HepG2 (cell line): ENCODE measurements around the gene CTNNBL1. TPM values are rescaled to one million over a fixed set of nuclear protein-coding genes. Genes with fewer than 3 reads are reported as not detected.
A peak's percentile ranks its signal among the peaks of the same experiment; 100 is the strongest.

Experiments
- CAMTA2 ChIP-seq: sonication (generic); formaldehyde crosslinking; IDR thresholded peaks from 2 replicates; pipeline ENCODE4 v1.4.0; 2020; ENCODE audit warnings: mild to moderate bottlenecking, missing genetic modification reagents, borderline replicate concordance
- ISX ChIP-seq: sonication (generic); formaldehyde crosslinking; conservative IDR thresholded peaks from 2 replicates; pipeline ENCODE4 v1.5.0; 2020; ENCODE audit warnings: missing genetic modification reagents
- KAT8 ChIP-seq: IDR thresholded peaks from 2 replicates; pipeline ENCODE4 v1.6.1; 2016; ENCODE audit warnings: missing genetic modification reagents, missing compliant biosample characterization
- MED1 ChIP-seq: sonication (generic); formaldehyde crosslinking; IDR thresholded peaks from 2 replicates; pipeline ENCODE4 v1.4.0; 2020; ENCODE audit warnings: missing genetic modification reagents
- MXD4 ChIP-seq: IDR thresholded peaks from 2 replicates; pipeline ENCODE4 v1.6.1; 2016; ENCODE audit warnings: mild to moderate bottlenecking, missing biosample characterization, missing genetic modification reagents
- NR2C2 ChIP-seq: sonication (generic); formaldehyde crosslinking; IDR thresholded peaks from 2 replicates; pipeline ENCODE4 v1.4.0; 2020; ENCODE audit warnings: missing genetic modification reagents, mild to moderate bottlenecking, moderate library complexity, borderline replicate concordance
- PAWR ChIP-seq: sonication (generic); formaldehyde crosslinking; IDR thresholded peaks from 2 replicates; pipeline ENCODE4 v1.4.0; 2020; ENCODE audit warnings: missing genetic modification reagents, mild to moderate bottlenecking, borderline replicate concordance
- POLR2A ChIP-seq, 2 experiments: IDR thresholded peaks; 2 replicates each; pipeline ENCODE4 v1.6.1; 2011; ENCODE audit warnings: low read depth in 2 of 2, low read length in 2 of 2, mild to moderate bottlenecking in 1 of 2, moderate library complexity in 1 of 2; ENCODE audit not compliant: insufficient read depth in 1 of 2
- POLR2AphosphoS5 ChIP-seq: IDR thresholded peaks from 2 replicates; pipeline ENCODE4 v1.6.1; 2012; ENCODE audit warnings: low read depth, low read length
- RAD21 ChIP-seq: fragments of 450-650 bp; formaldehyde crosslinking; IDR thresholded peaks from 2 replicates; pipeline ENCODE4 v1.5.0; 2020; ENCODE audit warnings: mild to moderate bottlenecking
- RNF2 ChIP-seq: fragments of 450-650 bp; conservative IDR thresholded peaks from 2 replicates; pipeline ENCODE4 v1.6.1; 2016; ENCODE audit warnings: low read depth
- RORA ChIP-seq: sonication (generic); formaldehyde crosslinking; IDR thresholded peaks from 2 replicates; pipeline ENCODE4 v1.5.0; 2020; ENCODE audit warnings: mild to moderate bottlenecking, missing genetic modification reagents, moderate library complexity
- SMAD1 ChIP-seq: sonication (generic); formaldehyde crosslinking; IDR thresholded peaks from 2 replicates; pipeline ENCODE4 v1.4.0; 2020; ENCODE audit warnings: missing genetic modification reagents, low read depth, mild to moderate bottlenecking, borderline replicate concordance
- SOX13 ChIP-seq, 3 experiments: fragments of 450-650 bp in 1 of 3; sonication (generic) in 1 of 3; formaldehyde crosslinking in 1 of 3; IDR thresholded peaks in 2 of 3; conservative IDR thresholded peaks in 1 of 3; 2 replicates each; pipeline versions ENCODE4 v1.5.0 to v1.6.1; 2016 to 2020; ENCODE audit warnings: antibody characterized with exemption in 1 of 3, mild to moderate bottlenecking in 1 of 3, missing compliant biosample characterization in 1 of 3, missing genetic modification reagents in 1 of 3, moderate library complexity in 1 of 3
- TCF7L2 ChIP-seq: IDR thresholded peaks from 2 replicates; pipeline ENCODE4 v1.6.1; 2011; ENCODE audit warnings: mild to moderate bottlenecking, low read depth, low read length, moderate library complexity
- TEAD3 ChIP-seq: optimal IDR thresholded peaks from 2 replicates; pipeline ENCODE3; 2016; ENCODE audit warnings: borderline replicate concordance
- TRIM24 ChIP-seq: sonication (generic); formaldehyde crosslinking; IDR thresholded peaks from 2 replicates; pipeline ENCODE4 v1.8.0; 2022; ENCODE audit warnings: mild to moderate bottlenecking, missing genetic modification reagents
- ZBTB26 ChIP-seq: IDR thresholded peaks from 2 replicates; pipeline ENCODE4 v1.6.1; 2016; ENCODE audit warnings: missing compliant biosample characterization, missing genetic modification reagents, borderline replicate concordance
- ZBTB38 ChIP-seq: sonication (generic); formaldehyde crosslinking; IDR thresholded peaks from 2 replicates; pipeline ENCODE4 v1.5.1; 2020; ENCODE audit warnings: mild to moderate bottlenecking, missing genetic modification reagents
- ZFP36L1 ChIP-seq: sonication (generic); formaldehyde crosslinking; IDR thresholded peaks from 2 replicates; pipeline ENCODE4 v1.8.0; 2022; ENCODE audit warnings: mild to moderate bottlenecking, missing genetic modification reagents, moderate library complexity
- ZNF253 ChIP-seq: sonication (generic); formaldehyde crosslinking; IDR thresholded peaks from 2 replicates; pipeline ENCODE4 v1.8.0; 2022; ENCODE audit warnings: mild to moderate bottlenecking, missing genetic modification reagents, borderline replicate concordance
- ZNF281 ChIP-seq: sonication (generic); formaldehyde crosslinking; IDR thresholded peaks from 2 replicates; pipeline ENCODE4 v1.4.0; 2020; ENCODE audit warnings: missing genetic modification reagents, borderline replicate concordance
- ZNF546 ChIP-seq: sonication (generic); formaldehyde crosslinking; conservative IDR thresholded peaks from 2 replicates; pipeline ENCODE4 v1.8.1; 2023; ENCODE audit warnings: mild to moderate bottlenecking, missing genetic modification reagents
- ZNF616 ChIP-seq: sonication (generic); formaldehyde crosslinking; IDR thresholded peaks from 2 replicates; pipeline ENCODE4 v1.5.0; 2020; ENCODE audit warnings: low read depth, mild to moderate bottlenecking, missing genetic modification reagents
- ZNF644 ChIP-seq: IDR thresholded peaks from 2 replicates; pipeline ENCODE4 v1.6.1; 2016; ENCODE audit warnings: low read depth
- ZNF800 ChIP-seq: sonication (generic); formaldehyde crosslinking; IDR thresholded peaks from 2 replicates; pipeline ENCODE4 v1.4.0; 2020; ENCODE audit warnings: missing genetic modification reagents
- polyA plus RNA-seq, 8 experiments: library from polyadenylated mRNA; depleted of rRNA in 3 of 8; stranded (reverse) in 7 of 8; unstranded in 1 of 8; fragments of >200 nt; fragmentation: Illumina TruSeq in 4 of 8; extraction: Trizol in 4 of 8; gene quantifications; 2 replicates each; pipeline versions ENCODE4 v1.2.1 to v1.2.3, GENCODE V29; 2011 to 2016; ENCODE audit warnings: low read depth in 4 of 8, missing spikeins in 1 of 8, mixed read lengths in 1 of 8; ENCODE audit not compliant: insufficient read depth in 1 of 8
- total RNA-seq, 5 experiments: library from RNA; depleted of rRNA; stranded (reverse); fragments of >200 nt; fragmentation: Illumina TruSeq; extraction: Trizol; gene quantifications; 2 replicates each; pipeline ENCODE4 v1.2.3, GENCODE V29; 2016; ENCODE audit warnings: low read depth in 1 of 5

The CTNNBL1 gene
- total and polyA plus RNA-seq, 2 of the 13 experiments (the other 11 are each of a cell fraction or from before 2014, with no cell fraction given) = 49.3 to 94.6 TPM

- TF ChIP-seq ZBTB26 (CRISPR knock-in tag) = no peak
- TF ChIP-seq POLR2AphosphoS5 = no peak
- no peak for TF ChIP-seq ZNF800 (CRISPR knock-in tag)
- no peak for TF ChIP-seq CAMTA2 (CRISPR knock-in tag)
- no peak for TF ChIP-seq SOX13 (IDR thresholded peaks at IDR 0.05)
- no peak for TF ChIP-seq SOX13 (CRISPR knock-in tag; conservative IDR thresholded peaks at IDR 0.05 in 1 of 2, IDR thresholded peaks at IDR 0.05 in 1 of 2)
- TF ChIP-seq NR2C2 (CRISPR knock-in tag) = no peak
- no peak for TF ChIP-seq TCF7L2
- TF ChIP-seq RORA (CRISPR knock-in tag) = no peak
- TF ChIP-seq RAD21 = no peak
- peak; percentile 29; the same call in 1 of the 2 replicates for TF ChIP-seq MXD4
- TF ChIP-seq SMAD1 (CRISPR knock-in tag) = peak; percentile 82; the same call in 1 of the 2 replicates
- no peak for TF ChIP-seq TRIM24
- no peak for TF ChIP-seq ZNF644 (CRISPR knock-in tag)
- peak; percentile 27 for TF ChIP-seq TEAD3
- no peak for TF ChIP-seq KAT8
- TF ChIP-seq ZNF281 (CRISPR knock-in tag) = no peak
- 0 out of 2 replicates have a peak, but pooled peaks have one; percentile 38 for TF ChIP-seq ZNF546
- peak; percentile 79; the same call in 1 of the 2 replicates for TF ChIP-seq ZBTB38 (CRISPR knock-in tag)
- TF ChIP-seq RNF2 = no peak; the same call in 1 of the 2 replicates
- TF ChIP-seq ZNF253 (CRISPR knock-in tag) = no peak
- TF ChIP-seq ZNF616 (CRISPR knock-in tag) = no peak
- TF ChIP-seq ISX (CRISPR knock-in tag) = no peak
- no peak for TF ChIP-seq POLR2A (IDR thresholded peaks at IDR 0.05; ENCODE audit: insufficient read depth in 1 of 2, low read depth in 2 of 2, low read length in 2 of 2)
- TF ChIP-seq ZFP36L1 (CRISPR knock-in tag) = no peak
- no peak for TF ChIP-seq MED1 (CRISPR knock-in tag)
- no peak for TF ChIP-seq PAWR (CRISPR knock-in tag)
These were observed 187.9 kb downstream of the CTNNBL1 start (continued) for GRCh38 chr20:37881601-37882343.
